CD4-positive, alpha-beta memory T cell (primary cell): ENCODE data around the gene CASTOR1. TPM values are rescaled to one million over a fixed set of nuclear protein-coding genes. Genes with fewer than 3 reads are reported as not detected.
A peak's percentile ranks its signal among the peaks of the same experiment; 100 is the strongest.

Experiments used
- CTCF ChIA-PET: fragments of 350-600 bp; sonication (Branson Sonifier 250); formaldehyde crosslinking; loops from one replicate; lab custom pipeline; 2021; ENCODE audit warnings: inconsistent platforms; ENCODE audit not compliant: partially characterized antibody; lab: Charles Lee
- POLR2A ChIA-PET: fragments of 350-600 bp; sonication (Branson Sonifier 250); formaldehyde crosslinking; loops from one replicate; lab custom pipeline; 2021; ENCODE audit not compliant: partially characterized antibody; lab: Charles Lee
- DNase-seq, 5 donors: peaks; one replicate each; pipeline versions ENCODE4 v3.0.0 to v3.0.0-alpha.2; 2020 to 2022; ENCODE audit warnings: mixed read lengths in 1 of 5
- H3K27ac ChIP-seq: one replicate; pipeline ENCODE4 v1.7.0; 2013; ENCODE audit warnings: low read depth, low read length
- H3K27me3 ChIP-seq: 2 replicates; pipeline ENCODE4 v1.7.0; 2013; ENCODE audit warnings: mild to moderate bottlenecking, low read length, moderate library complexity; ENCODE audit not compliant: insufficient read depth
- H3K36me3 ChIP-seq: 2 replicates; pipeline ENCODE4 v1.7.0; 2013; ENCODE audit warnings: mild to moderate bottlenecking, low read length, moderate library complexity; ENCODE audit not compliant: insufficient read depth
- H3K4me1 ChIP-seq: 2 replicates; pipeline ENCODE4 v1.7.0; 2013; ENCODE audit warnings: mild to moderate bottlenecking, low read length, moderate library complexity; ENCODE audit not compliant: insufficient read depth
- H3K4me3 ChIP-seq, 2 donors: one replicate each; pipeline ENCODE4 v1.7.0; 2013; ENCODE audit warnings: low read length in 2 of 2, mild to moderate bottlenecking in 1 of 2
- H3K9me3 ChIP-seq, 2 donors: one replicate each; pipeline ENCODE4 v1.7.0; 2013; ENCODE audit warnings: low read length in 2 of 2, control low read depth in 1 of 2; ENCODE audit not compliant: control insufficient read depth in 1 of 2
- H3K27ac Mint-ChIP-seq, 7 donors: one replicate each; pipeline ENCODE4 v1.8.0; 2020 to 2021; ENCODE audit warnings: mixed read lengths in 7 of 7, mild to moderate bottlenecking in 6 of 7, inconsistent platforms in 3 of 7, moderate library complexity in 3 of 7
- H3K27me3 Mint-ChIP-seq, 2 donors: one replicate each; pipeline ENCODE4 v1.8.0; 2020 to 2021; ENCODE audit warnings: mixed read lengths in 2 of 2
- H3K36me3 Mint-ChIP-seq, 2 donors: one replicate each; pipeline ENCODE4 v1.8.0; 2020 to 2021; ENCODE audit warnings: mixed read lengths in 2 of 2, inconsistent platforms in 1 of 2, mild to moderate bottlenecking in 1 of 2
- H3K4me1 Mint-ChIP-seq, 4 donors: one replicate each; pipeline ENCODE4 v1.8.0; 2020 to 2021; ENCODE audit warnings: mixed read lengths in 4 of 4, mild to moderate bottlenecking in 1 of 4
- H3K4me3 Mint-ChIP-seq, 8 donors: one replicate each; pipeline ENCODE4 v1.8.0; 2020 to 2021; ENCODE audit warnings: mixed read lengths in 8 of 8, mild to moderate bottlenecking in 7 of 8, moderate library complexity in 6 of 8, inconsistent platforms in 3 of 8
- H3K9me3 Mint-ChIP-seq, 8 donors: one replicate each; pipeline ENCODE4 v1.8.0; 2020 to 2021; ENCODE audit warnings: mixed read lengths in 8 of 8, mild to moderate bottlenecking in 5 of 8, inconsistent platforms in 3 of 8, moderate library complexity in 1 of 8
- intact Hi-C: fragments of 100-400 bp; cut with micrococcal nuclease; formaldehyde crosslinking; loops from one replicate; pipeline ENCODE4 v1.15.1; 2023
- polyA plus RNA-seq, 2 donors: library from polyadenylated mRNA; unstranded; fragments of 300-500 nt; fragmentation: Illumina TruSeq; gene quantifications; one replicate each; pipeline ENCODE4 v1.2.3, GENCODE V29; 2021
- total RNA-seq, 2 experiments: library from RNA; stranded (reverse); gene quantifications; one replicate each; pipeline ENCODE4 v1.2.3, GENCODE V29; 2021

The CASTOR1 gene
- total and polyA plus RNA-seq, 4 experiments from 2014 or later: 11.3 to 17.5 (median 14.3) TPM

DNA sequence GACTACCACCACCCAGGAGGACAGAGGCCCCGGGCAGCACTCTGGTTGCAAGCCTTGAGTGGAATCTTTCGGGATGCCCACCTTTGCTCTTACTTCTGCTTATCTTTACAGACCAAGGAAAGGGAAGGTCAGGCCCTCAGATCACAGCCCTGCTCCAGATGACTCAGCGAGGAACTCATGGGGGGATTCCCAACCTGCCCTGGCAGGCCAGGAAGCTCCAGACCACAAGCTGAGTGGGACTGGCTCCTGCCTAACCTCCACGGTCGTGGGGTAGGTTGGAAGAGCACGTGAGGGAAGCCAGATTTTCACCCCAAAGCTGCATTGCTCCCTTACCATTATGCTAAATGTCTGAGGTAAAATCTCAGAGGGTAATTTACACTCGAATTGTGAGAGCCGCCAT, 25.6 kb upstream of the CASTOR1 start:
- CTCF ChIA-PET: interaction anchor here (1.5 to 19.0 kb wide), 4 partner anchors 10 to 207 kb away, joined by 4 to 218 read pairs (median 7); partner anchors contain the start of gene CASTOR1
- Histone ChIP-seq H3K9me3 (no peaks in the 10 kb centered on the region), H3K4me1 (peaks cover 99% of the 10 kb centered on the region), H3K36me3 (peaks cover 7% of the 10 kb centered on the region), H3K27ac (peak overlapping the region; percentile 44), H3K27me3 (no peaks in the 10 kb centered on the region), H3K4me3 (no peak overlapping the region)
- H3K27ac Mint-ChIP-seq: peak overlapping the region; percentile 82 to 95 (median 89)
- H3K27me3 Mint-ChIP-seq: no peaks in the 10 kb centered on the region
- POLR2A ChIA-PET: interaction anchor here (1.1 to 20.6 kb wide), 6 partner anchors 7 to 109 kb away, joined by 3 to 562 read pairs (median 34); partner anchors contain the start of genes CASTOR1, CCDC157, SF3A1 and TBC1D10A
- H3K36me3 Mint-ChIP-seq: peaks cover 36 to 47% of the 10 kb centered on the region in 2 donors
- intact Hi-C loops: loop anchor here (1.0 kb wide), 1 partner anchor 9 kb away; no protein-coding TSS in a partner anchor
- peak in 2 of 5 donors; percentile 38 to 83 for DNase-seq
- H3K9me3 Mint-ChIP-seq: no peaks in the 10 kb centered on the region
- peak overlapping the region in 7 of 8 donors; percentile 39 to 79 (median 52) for H3K4me3 Mint-ChIP-seq
- H3K4me1 Mint-ChIP-seq: peaks cover 86 to 100% (median 93%) of the 10 kb centered on the region in 4 donors

- Histone ChIP-seq H3K4me1 (peaks cover 99% of the 10 kb centered on the region), H3K4me3 (no peak overlapping the region), H3K9me3 (no peaks in the 10 kb centered on the region), H3K36me3 (no peaks in the 10 kb centered on the region), H3K27me3 (no peaks in the 10 kb centered on the region), H3K27ac (peak overlapping the region; percentile 44)
- Mint-ChIP-seq H3K27me3 (no peaks in the 10 kb centered on the region), H3K4me3 (peak overlapping the region in 7 of 8 donors; percentile 0 to 79 (median 52)), H3K36me3 (peaks cover 25 to 36% of the 10 kb centered on the region in 2 donors), H3K4me1 (peaks cover 78 to 100% (median 90%) of the 10 kb centered on the region in 4 donors), H3K27ac (peak overlapping the region; percentile 63 to 95 (median 84)), H3K9me3 (no peaks in the 10 kb centered on the region)
- no peak for DNase-seq
- ChIA-PET POLR2A (interaction anchor here (0.6 to 20.6 kb wide), 7 partner anchors 6 to 74 kb away, joined by 4 to 562 read pairs (median 4); partner anchors contain the start of genes CASTOR1, CCDC157, RNF215 and SF3A1), CTCF (interaction anchor here (0.6 to 19.0 kb wide), 7 partner anchors 11 to 724 kb away, joined by 3 to 218 read pairs (median 6); partner anchors contain the start of genes CASTOR1 and TBC1D10A)
- intact Hi-C loops: loop anchor here (1.0 kb wide), 1 partner anchor 7 kb away; no protein-coding TSS in a partner anchor
These were observed 24.4 kb upstream of the CASTOR1 start for GRCh38 chr22:30313527-30314363.

DNA sequence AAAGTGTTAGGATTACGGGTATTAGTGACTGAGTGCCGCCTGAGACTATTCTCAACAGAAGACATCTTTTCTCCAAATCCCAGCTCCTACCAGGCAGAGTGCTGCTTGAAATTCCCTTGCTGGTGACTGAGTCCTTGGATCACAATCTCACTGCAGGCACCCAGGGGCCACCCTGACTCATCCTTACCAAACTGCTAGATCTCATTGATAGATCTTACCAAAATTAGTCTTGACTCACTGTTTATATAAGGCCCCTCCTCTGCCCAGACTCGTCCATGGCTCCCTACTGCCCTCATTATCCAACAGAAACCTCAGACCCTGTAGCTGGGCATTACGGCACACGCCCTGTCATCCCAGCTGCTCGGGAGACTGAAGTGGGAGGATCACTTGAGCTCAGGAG, 22.7 kb upstream of the CASTOR1 start:
- ChIA-PET CTCF (interaction anchor here (0.9 to 19.0 kb wide), 5 partner anchors 14 to 173 kb away, joined by 3 to 218 read pairs (median 3); partner anchors contain the start of genes CASTOR1 and TBC1D10A), POLR2A (interaction anchor here (1.1 to 20.6 kb wide), 4 partner anchors 5 to 45 kb away, joined by 3 to 562 read pairs (median 283); partner anchors contain the start of genes CASTOR1, CCDC157, SF3A1 and TBC1D10A)
- H3K36me3 ChIP-seq: no peaks in the 10 kb centered on the region
- peak overlapping the region; percentile 13 to 75 (median 54) for H3K4me3 Mint-ChIP-seq
- no peaks in the 10 kb centered on the region for H3K27me3 ChIP-seq
- peaks cover 18 to 20% of the 10 kb centered on the region in 2 donors for H3K36me3 Mint-ChIP-seq
- peaks cover 75 to 100% (median 89%) of the 10 kb centered on the region in 4 donors for H3K4me1 Mint-ChIP-seq
- DNase-seq: no peak
- H3K4me1 ChIP-seq: peaks cover 99% of the 10 kb centered on the region
- no peaks in the 10 kb centered on the region for H3K9me3 ChIP-seq
- intact Hi-C loops: no loop called here
- H3K4me3 ChIP-seq: no peak overlapping the region
- no peaks in the 10 kb centered on the region for H3K27me3 Mint-ChIP-seq
- peak overlapping the region; percentile 57 for H3K27ac ChIP-seq
- H3K27ac Mint-ChIP-seq: peak overlapping the region; percentile 80 to 98 (median 91)
- no peaks in the 10 kb centered on the region for H3K9me3 Mint-ChIP-seq

DNA sequence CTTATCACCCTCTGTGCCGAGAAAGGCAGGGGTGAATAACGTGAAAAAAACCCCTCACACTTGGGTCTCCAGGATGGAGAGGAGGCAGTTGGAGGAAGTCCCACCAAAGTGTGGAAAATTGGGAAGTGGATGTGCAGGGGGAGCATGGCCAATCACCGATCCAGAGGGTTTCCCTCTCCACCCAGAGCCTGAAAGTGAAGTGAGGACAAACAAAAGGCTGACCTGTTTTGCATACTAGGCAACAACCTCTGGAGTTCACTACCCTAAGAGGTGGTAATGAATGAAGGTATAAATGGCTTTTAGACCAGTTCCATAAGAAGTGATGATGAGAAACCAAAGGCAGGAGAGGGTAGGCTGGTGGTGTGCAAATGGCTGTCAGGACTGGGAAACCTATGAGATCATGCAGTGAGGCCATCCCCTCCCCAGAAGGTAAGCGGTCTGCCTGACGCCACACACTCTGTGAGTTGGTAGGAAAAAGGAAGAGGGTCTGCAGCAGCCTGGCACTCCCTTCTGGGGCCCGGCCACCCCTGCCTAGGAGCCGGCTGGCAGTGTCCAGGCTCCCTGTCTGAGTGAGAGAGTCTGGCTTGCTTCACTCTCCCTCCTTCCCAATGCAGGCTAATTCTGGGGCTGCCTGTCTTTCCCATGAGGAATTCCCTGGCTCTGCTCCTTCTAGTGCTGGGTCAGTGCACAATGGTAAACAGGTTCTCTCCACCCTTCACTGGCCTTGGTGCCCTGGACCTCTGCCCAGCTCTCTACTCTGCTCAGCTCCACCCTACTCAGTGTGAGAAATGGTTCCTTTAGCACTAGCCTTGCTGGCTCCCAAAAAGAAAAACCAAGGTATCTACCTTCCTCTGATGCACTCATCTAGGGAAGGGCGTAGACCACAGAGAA, 21.8 kb upstream of the CASTOR1 start:
- Histone ChIP-seq H3K27ac (peak overlapping the region; percentile 57), H3K36me3 (no peaks in the 10 kb centered on the region), H3K9me3 (no peaks in the 10 kb centered on the region), H3K4me1 (peaks cover 99% of the 10 kb centered on the region), H3K4me3 (no peak overlapping the region), H3K27me3 (no peaks in the 10 kb centered on the region)
- peaks cover 76 to 100% (median 89%) of the 10 kb centered on the region in 4 donors for H3K4me1 Mint-ChIP-seq
- ChIA-PET POLR2A (interaction anchor here (0.9 to 20.6 kb wide), 8 partner anchors 4 to 75 kb away, joined by 3 to 562 read pairs (median 6); partner anchors contain the start of genes CASTOR1, CCDC157, OSM and SF3A1), CTCF (interaction anchor here (0.9 to 19.0 kb wide), 7 partner anchors 12 to 174 kb away, joined by 3 to 218 read pairs (median 3); partner anchors contain the start of genes CASTOR1 and TBC1D10A)
- peak overlapping the region; percentile 84 to 98 (median 96) for H3K27ac Mint-ChIP-seq
- peak overlapping the region in 7 of 8 donors; percentile 48 to 84 (median 75) for H3K4me3 Mint-ChIP-seq
- H3K9me3 Mint-ChIP-seq: no peaks in the 10 kb centered on the region
- no peaks in the 10 kb centered on the region for H3K27me3 Mint-ChIP-seq
- peak in 1 of 5 donors; percentile 1 for DNase-seq
- H3K36me3 Mint-ChIP-seq: peaks cover 17 to 18% of the 10 kb centered on the region in 2 donors
- intact Hi-C loops: no loop called here

DNA sequence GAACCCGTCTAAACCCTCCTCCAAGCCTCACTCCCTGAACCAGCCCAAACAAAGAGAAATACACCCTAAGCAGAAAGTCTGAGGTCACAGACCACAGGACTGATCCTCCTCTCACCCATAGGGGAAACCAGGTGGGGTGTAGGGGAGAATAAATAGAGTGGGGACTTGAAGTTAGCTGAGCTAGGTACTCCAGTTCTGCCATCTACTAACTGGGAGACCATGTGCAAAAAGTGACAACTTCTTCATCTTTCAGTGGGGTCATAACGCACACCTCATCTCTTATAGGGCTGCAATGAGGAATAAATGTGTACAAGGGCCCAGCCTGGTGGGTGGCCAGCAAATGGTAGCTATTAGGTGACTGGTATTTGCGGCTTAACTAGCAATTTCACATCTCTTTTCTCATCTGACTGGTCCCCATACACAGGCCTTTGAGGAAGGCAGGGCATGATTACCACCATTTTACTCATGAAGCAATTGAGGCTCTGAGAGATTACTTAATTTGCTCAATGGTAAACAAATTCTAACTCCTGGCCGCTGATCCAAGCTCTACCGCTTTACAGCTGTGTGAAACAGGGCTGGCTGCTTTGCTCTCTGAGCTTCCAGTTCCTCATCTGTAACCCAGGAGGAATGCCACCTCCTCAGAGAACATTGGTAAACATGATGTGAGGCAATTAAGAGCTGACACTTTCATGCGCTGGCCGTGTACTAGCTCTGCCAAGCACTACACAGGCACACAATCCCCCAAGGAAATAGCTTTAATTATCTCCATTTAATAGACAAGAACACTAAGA, 20.8 kb upstream of the CASTOR1 start:
- Histone ChIP-seq H3K36me3 (no peaks in the 10 kb centered on the region), H3K4me3 (peak overlapping the region in 1 of 2 donors; percentile 10), H3K9me3 (no peaks in the 10 kb centered on the region), H3K27ac (peak overlapping the region; percentile 57), H3K27me3 (no peaks in the 10 kb centered on the region), H3K4me1 (peaks cover 99% of the 10 kb centered on the region)
- Mint-ChIP-seq H3K27me3 (no peaks in the 10 kb centered on the region), H3K9me3 (no peaks in the 10 kb centered on the region), H3K4me3 (peak overlapping the region; percentile 52 to 84 (median 72)), H3K36me3 (peaks cover 7 to 14% of the 10 kb centered on the region in 2 donors), H3K4me1 (peaks cover 75 to 100% (median 88%) of the 10 kb centered on the region in 4 donors), H3K27ac (peak overlapping the region; percentile 84 to 98 (median 96))
- intact Hi-C loops: loop anchor here (5.0 kb wide), 2 partner anchors 47 to 982 kb away; partner anchors contain the start of genes CCDC157, PIK3IP1 and SF3A1
- POLR2A ChIA-PET: interaction anchor here (0.6 to 20.6 kb wide), 8 partner anchors 11 to 113 kb away, joined by 3 to 562 read pairs (median 4); partner anchors contain the start of genes CASTOR1, CCDC157, OSM and SF3A1
- DNase-seq: peak; percentile 47 to 71 (median 56)
- CTCF ChIA-PET: interaction anchor here (0.9 to 19.0 kb wide), 5 partner anchors 13 to 117 kb away, joined by 3 to 218 read pairs (median 3); partner anchors contain the start of gene CASTOR1
